NB4 (cell line): ENCODE measurements around the gene GCDH.

Experiments
- DNase-seq: peaks from one replicate; pipeline ENCODE4 v3.0.0; 2010; ENCODE audit warnings: low read depth
- H3K4me3 ChIP-seq: one replicate; pipeline ENCODE4 v1.5.1; 2011; ENCODE audit warnings: mild to moderate bottlenecking, low read depth, low read length, moderate library complexity
- CTCF ChIP-seq: IDR thresholded peaks from one replicate; pipeline ENCODE4 v1.5.1; 2012; ENCODE audit warnings: low read depth, low read length
- MAX ChIP-seq: IDR thresholded peaks from 2 replicates; pipeline ENCODE4 v1.6.1; 2011; ENCODE audit warnings: low read depth, low read length
- MYC ChIP-seq: IDR thresholded peaks from 2 replicates; pipeline ENCODE4 v1.6.1; 2011; ENCODE audit warnings: low read depth, low read length
- POLR2A ChIP-seq: IDR thresholded peaks from 2 replicates; pipeline ENCODE4 v1.6.1; 2011; ENCODE audit warnings: mild to moderate bottlenecking; ENCODE audit not compliant: insufficient read length; ENCODE audit errors: extremely low read depth

Gene GCDH

GRCh38 chr19:12946731-12947496, 56.0 kb downstream of the GCDH start:
- peak overlapping the region; percentile 96 for H3K4me3 ChIP-seq
- TF ChIP-seq MYC, result no peak
- peak; percentile 26 for DNase-seq

GRCh38 chr19:12947702-12948611, 57.0 kb downstream of the GCDH start:
- no peak for DNase-seq
- TF ChIP-seq POLR2A (no peak), MYC (no peak), CTCF (no peak), MAX (no peak)
- no peak overlapping the region for H3K4me3 ChIP-seq

GRCh38 chr19:12948612-12949362, 57.8 kb downstream of the GCDH start:
- no peak for DNase-seq
- TF ChIP-seq MYC (no peak), MAX (no peak), POLR2A (no peak), CTCF (no peak)
- H3K4me3 ChIP-seq, result no peak overlapping the region
